Lower lobe of right lung (tissue), 2 donors: ENCODE results near the gene RFX1. TPM values are rescaled to one million over a fixed set of nuclear protein-coding genes. Genes with fewer than 3 reads are reported as not detected.

Experiments used
- ATAC-seq, 2 donors: fragments of 200-7000 bp; cut with Tn5 transposase; one replicate each; pipeline ENCODE4 v1.9.1; 2020 to 2022; ENCODE audit warnings: mild to moderate bottlenecking in 2 of 2, moderate library complexity in 2 of 2
- DNase-seq: peaks from one replicate; pipeline ENCODE4 v3.0.0-alpha.2; 2020
- H3K27ac ChIP-seq: fragments of 200-600 bp; one replicate; pipeline ENCODE4 v1.8.0; 2022
- H3K27me3 ChIP-seq: fragments of 200-600 bp; one replicate; pipeline ENCODE4 v1.8.0; 2022; ENCODE audit warnings: low read depth
- H3K36me3 ChIP-seq: fragments of 200-600 bp; one replicate; pipeline ENCODE4 v1.8.0; 2022; ENCODE audit warnings: mild to moderate bottlenecking
- H3K4me1 ChIP-seq: fragments of 200-600 bp; one replicate; pipeline ENCODE4 v1.8.0; 2022
- H3K4me3 ChIP-seq: fragments of 200-600 bp; one replicate; pipeline ENCODE4 v1.8.0; 2022; ENCODE audit warnings: mild to moderate bottlenecking
- H3K9me3 ChIP-seq: fragments of 200-600 bp; one replicate; pipeline ENCODE4 v1.8.0; 2022
- intact Hi-C: fragments of 100-400 bp; cut with DNase I; formaldehyde crosslinking; loops from one replicate; pipeline ENCODE4 v1.11.0; 2022
- total RNA-seq: library from RNA; stranded (reverse); fragmentation: NEBNext Ultra II Directional; extraction: Animal tissue kit (Norgen Biotek cat#: 25700); gene quantifications from one replicate; pipeline ENCODE4 v1.2.1, GENCODE V29; 2021
- TF ChIP-seq, protein P1 (sequence below): fragments of 200-600 bp; IDR thresholded peaks from one replicate; pipeline ENCODE4 v1.8.0; 2022; ENCODE audit warnings: antibody characterized with exemption, mild to moderate bottlenecking
- donor health status: DM: no; HTN: yes; CAD: no; lungs with severe emphysema.

RFX1 gene
- total RNA-seq, 1 donor from 2014 or later: 17.8 TPM

DNA sequence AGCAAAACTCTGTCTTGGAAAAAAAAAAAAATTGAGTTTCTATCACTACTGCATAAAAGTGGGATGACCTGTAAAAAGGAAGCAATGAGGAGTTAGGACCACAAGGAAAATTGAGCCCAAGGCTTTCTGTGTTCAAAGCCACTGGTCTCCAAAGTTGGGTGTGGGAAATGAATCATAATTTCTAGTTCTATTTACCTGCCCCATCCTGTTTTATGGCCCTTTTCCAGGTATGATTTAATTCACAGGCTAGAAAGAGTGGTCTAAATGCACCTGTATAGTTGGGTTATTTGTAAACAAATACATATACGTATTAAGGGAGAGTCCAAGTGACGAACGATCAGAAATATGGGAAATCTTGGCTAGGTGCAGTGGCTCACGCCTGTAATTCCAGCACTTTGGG is 59.7 kb downstream of the RFX1 start:
- H3K27me3 ChIP-seq: no peaks in the 10 kb centered on the region
- intact Hi-C loops: no loop called here
- no peak for DNase-seq
- TF ChIP-seq, protein P1, sequence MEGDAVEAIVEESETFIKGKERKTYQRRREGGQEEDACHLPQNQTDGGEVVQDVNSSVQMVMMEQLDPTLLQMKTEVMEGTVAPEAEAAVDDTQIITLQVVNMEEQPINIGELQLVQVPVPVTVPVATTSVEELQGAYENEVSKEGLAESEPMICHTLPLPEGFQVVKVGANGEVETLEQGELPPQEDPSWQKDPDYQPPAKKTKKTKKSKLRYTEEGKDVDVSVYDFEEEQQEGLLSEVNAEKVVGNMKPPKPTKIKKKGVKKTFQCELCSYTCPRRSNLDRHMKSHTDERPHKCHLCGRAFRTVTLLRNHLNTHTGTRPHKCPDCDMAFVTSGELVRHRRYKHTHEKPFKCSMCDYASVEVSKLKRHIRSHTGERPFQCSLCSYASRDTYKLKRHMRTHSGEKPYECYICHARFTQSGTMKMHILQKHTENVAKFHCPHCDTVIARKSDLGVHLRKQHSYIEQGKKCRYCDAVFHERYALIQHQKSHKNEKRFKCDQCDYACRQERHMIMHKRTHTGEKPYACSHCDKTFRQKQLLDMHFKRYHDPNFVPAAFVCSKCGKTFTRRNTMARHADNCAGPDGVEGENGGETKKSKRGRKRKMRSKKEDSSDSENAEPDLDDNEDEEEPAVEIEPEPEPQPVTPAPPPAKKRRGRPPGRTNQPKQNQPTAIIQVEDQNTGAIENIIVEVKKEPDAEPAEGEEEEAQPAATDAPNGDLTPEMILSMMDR: no peak
- H3K4me3 ChIP-seq: no peak overlapping the region
- no peaks in the 10 kb centered on the region for H3K4me1 ChIP-seq
- H3K36me3 ChIP-seq: no peaks in the 10 kb centered on the region
- H3K27ac ChIP-seq: no peak overlapping the region
- no peak for ATAC-seq
- no peaks in the 10 kb centered on the region for H3K9me3 ChIP-seq

DNA sequence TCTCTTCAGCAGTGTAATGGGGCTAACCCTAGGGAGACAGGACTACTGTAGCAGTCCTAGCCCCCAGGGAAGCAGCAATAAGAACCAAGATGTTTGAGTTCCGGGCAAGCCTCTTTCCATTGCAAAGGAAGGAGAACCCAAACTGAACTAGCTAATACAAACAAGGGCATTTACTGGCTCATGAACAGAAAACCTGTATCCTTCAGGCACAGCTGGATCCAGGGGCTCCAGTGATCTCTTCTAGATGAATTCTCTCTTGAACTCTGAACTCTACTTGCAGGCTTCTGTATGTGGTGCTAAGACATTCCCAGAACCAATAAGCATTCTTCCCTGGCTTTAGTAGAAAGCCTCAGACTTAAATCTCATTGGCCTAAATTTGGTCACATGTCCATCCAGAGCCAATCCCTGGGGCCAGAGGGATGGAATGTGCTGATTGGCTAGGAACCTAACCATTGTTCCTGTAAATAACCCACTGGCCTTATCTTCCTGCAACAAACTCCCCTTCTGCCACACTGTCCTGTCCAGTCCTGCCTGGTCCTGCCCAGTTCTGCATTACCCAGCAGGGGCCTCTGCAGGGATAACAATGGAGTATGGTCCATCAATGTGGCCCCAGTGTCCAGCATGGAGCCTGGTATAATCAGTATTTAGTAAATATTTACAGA is 64.0 kb downstream of the RFX1 start:
- no peaks in the 10 kb centered on the region for H3K9me3 ChIP-seq
- no peak overlapping the region for H3K4me3 ChIP-seq
- TF ChIP-seq, protein P1: no peak
- H3K27ac ChIP-seq: no peak overlapping the region
- ATAC-seq (no peak), DNase-seq (no peak)
- H3K4me1 ChIP-seq: peaks cover 7% of the 10 kb centered on the region
- H3K27me3 ChIP-seq: peaks cover 13% of the 10 kb centered on the region
- H3K36me3 ChIP-seq: no peaks in the 10 kb centered on the region
- intact Hi-C loops: no loop called here

- DNase-seq (no peak), ATAC-seq (peak; percentile 64 to 67)
- Histone ChIP-seq H3K27ac (no peak within 1 kb of the TSS), H3K36me3 (no peaks in the 10 kb centered on the region), H3K9me3 (no peaks in the 10 kb centered on the region), H3K27me3 (peaks cover 13% of the 10 kb centered on the region), H3K4me3 (peak within 1 kb of the TSS; percentile 40), H3K4me1 (peaks cover 7% of the 10 kb centered on the region)
- TF ChIP-seq, protein P1: no peak
- intact Hi-C loops: no loop called here
These were observed 67.6 kb downstream of the RFX1 start, which contains the start of gene PODNL1 for GRCh38 chr19:13938301-13939064. Gene PODNL1, minus strand, starts transcription at chr19:13938417. Its CDS starts 236 bp downstream, at chr19:13938181.

GRCh38 chr19:13937479-13938300 is 68.4 kb downstream of the RFX1 start:
- H3K4me3 ChIP-seq: peak overlapping the region; percentile 40
- intact Hi-C loops: no loop called here
- peaks cover 7% of the 10 kb centered on the region for H3K4me1 ChIP-seq
- peak; percentile 10 to 30 for ATAC-seq
- no peaks in the 10 kb centered on the region for H3K36me3 ChIP-seq
- TF ChIP-seq, protein P1: no peak
- no peaks in the 10 kb centered on the region for H3K9me3 ChIP-seq
- peaks cover 13% of the 10 kb centered on the region for H3K27me3 ChIP-seq
- DNase-seq: no peak
- no peak overlapping the region for H3K27ac ChIP-seq

- H3K4me1 ChIP-seq: peaks cover 7% of the 10 kb centered on the region
- TF ChIP-seq, protein P1: no peak
- H3K36me3 ChIP-seq: peaks cover 5% of the 10 kb centered on the region
- intact Hi-C loops: no loop called here
- no peak overlapping the region for H3K4me3 ChIP-seq
- H3K27ac ChIP-seq: no peak overlapping the region
- no peaks in the 10 kb centered on the region for H3K9me3 ChIP-seq
- ATAC-seq (no peak), DNase-seq (no peak)
- peaks cover 13% of the 10 kb centered on the region for H3K27me3 ChIP-seq
These were observed 70.2 kb downstream of the RFX1 start for GRCh38 chr19:13935765-13936510.
